OCI-LY1 (cell line): ENCODE measurements around the gene ORC1.

Experiments
- EZH2 ChIP-seq: fragments of 200-600 bp; sonication (generic), shearing (Covaris generic); IDR thresholded peaks from 2 replicates; pipeline ENCODE4 v1.8.0; 2017; ENCODE audit warnings: borderline replicate concordance, mixed run types, mild to moderate bottlenecking, antibody characterized with exemption, low read length, moderate library complexity, mixed read lengths
- TF ChIP-seq, protein P1 (sequence below): fragments of 200-600 bp; sonication (generic), shearing (Covaris generic); IDR thresholded peaks from 2 replicates; pipeline ENCODE4 v1.5.1; 2017; ENCODE audit warnings: mild to moderate bottlenecking, antibody characterized with exemption, low read length, moderate library complexity, mixed read lengths

DNA sequence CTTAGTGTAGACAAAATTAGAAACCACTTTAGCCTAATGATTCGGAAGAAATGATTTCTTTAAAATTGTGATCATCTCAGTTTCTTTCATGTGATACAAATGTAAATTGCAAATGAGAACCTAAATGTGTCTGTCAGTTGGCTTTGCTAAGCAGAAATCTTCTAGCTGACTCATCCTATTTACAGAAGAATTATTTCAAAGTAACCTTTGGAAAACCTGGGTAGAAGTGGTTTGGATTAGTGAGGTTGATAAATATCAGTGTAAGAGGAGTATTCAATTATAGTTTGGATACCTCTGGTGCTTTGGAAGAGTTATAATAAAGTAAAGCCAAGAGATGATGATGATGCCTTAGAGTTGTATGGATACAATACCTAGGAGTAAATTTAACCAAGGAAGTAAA, 75.6 kb downstream of the ORC1 start:
- TF ChIP-seq, protein P1, sequence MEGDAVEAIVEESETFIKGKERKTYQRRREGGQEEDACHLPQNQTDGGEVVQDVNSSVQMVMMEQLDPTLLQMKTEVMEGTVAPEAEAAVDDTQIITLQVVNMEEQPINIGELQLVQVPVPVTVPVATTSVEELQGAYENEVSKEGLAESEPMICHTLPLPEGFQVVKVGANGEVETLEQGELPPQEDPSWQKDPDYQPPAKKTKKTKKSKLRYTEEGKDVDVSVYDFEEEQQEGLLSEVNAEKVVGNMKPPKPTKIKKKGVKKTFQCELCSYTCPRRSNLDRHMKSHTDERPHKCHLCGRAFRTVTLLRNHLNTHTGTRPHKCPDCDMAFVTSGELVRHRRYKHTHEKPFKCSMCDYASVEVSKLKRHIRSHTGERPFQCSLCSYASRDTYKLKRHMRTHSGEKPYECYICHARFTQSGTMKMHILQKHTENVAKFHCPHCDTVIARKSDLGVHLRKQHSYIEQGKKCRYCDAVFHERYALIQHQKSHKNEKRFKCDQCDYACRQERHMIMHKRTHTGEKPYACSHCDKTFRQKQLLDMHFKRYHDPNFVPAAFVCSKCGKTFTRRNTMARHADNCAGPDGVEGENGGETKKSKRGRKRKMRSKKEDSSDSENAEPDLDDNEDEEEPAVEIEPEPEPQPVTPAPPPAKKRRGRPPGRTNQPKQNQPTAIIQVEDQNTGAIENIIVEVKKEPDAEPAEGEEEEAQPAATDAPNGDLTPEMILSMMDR, result no peak
- TF ChIP-seq EZH2, result no peak
